ENCODE results near the gene ARAP3. TPM values are rescaled to one million over a fixed set of nuclear protein-coding genes. Genes with fewer than 3 reads are reported as not detected.

Gene ARAP3
- total RNA-seq, 2 donors from 2014 or later: 3.2 to 4.1 TPM

DNA sequence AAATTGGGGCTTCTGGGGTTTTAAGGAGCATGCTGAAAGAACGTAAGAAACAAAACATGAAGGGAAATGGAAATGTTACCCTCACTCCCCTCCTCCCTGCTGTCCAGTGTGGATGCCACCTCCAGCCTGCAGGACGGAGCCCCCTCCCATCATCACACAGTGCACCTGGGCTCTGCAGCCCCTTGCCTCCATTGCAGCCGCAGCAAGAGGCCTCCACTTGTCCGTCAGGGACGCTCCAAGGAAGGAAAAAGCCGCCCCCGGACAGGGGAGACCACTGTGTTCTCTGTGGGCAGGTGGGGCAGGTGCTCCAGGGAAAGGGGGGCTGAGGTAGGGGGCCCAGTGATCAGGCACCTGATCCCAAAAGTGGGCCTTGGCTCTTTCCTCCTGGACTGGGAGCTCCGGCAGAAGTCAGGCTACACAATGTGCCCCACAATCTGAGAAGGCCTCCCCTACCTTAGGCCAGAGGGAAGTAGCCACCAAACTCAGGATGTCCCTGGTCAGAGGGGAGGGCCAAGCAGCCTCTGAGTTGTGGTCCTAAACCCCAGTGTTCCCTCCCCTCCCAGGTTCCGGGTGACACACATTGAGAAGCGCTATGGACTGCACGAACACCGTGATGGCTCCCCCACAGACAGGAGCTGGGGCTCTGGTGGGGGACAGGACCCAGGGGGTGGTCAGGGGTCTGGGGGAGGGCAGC, 42.5 kb downstream of the ARAP3 start:
- Mint-ChIP-seq H3K27ac (no peak overlapping the region), H3K27me3 (ENCODE audit: low read depth) (no peaks in the 10 kb centered on the region), H3K4me3 (no peak overlapping the region), H3K9me3 (no peaks in the 10 kb centered on the region), H3K4me1 (ENCODE audit: low read depth) (peaks cover 47% of the 10 kb centered on the region), H3K36me3 (ENCODE audit: insufficient read depth in 2 of 2) (peaks cover 1 to 5% of the 10 kb centered on the region in 2 donors)
- DNase-seq: no peak
- ATAC-seq (replicated peaks in 1 of 2): no peak

DNA sequence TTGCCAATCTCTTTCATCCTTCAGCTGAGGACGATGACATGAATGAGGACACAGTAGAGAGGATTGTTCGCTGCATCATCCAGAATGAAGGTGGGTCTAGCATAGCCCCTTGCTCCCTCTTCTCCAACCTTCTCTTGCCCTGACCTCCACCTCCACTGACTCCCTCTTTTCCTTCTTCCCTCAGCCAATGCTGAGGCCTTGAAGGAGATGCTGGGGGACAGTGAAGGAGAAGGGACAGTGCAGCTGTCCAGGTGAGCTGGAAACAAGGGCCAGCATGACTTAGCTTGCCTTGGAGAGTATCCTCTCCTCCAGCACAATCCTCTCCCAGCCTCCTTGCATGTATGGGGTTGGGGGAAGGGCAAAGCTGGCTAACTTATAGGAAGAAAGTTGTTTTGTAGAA, 43.3 kb downstream of the ARAP3 start:
- Mint-ChIP-seq H3K27me3 (ENCODE audit: low read depth) (no peaks in the 10 kb centered on the region), H3K9me3 (no peaks in the 10 kb centered on the region), H3K36me3 (ENCODE audit: insufficient read depth in 2 of 2) (peaks cover 5 to 9% of the 10 kb centered on the region in 2 donors), H3K27ac (peak overlapping the region; percentile 55), H3K4me1 (ENCODE audit: low read depth) (peaks cover 54% of the 10 kb centered on the region), H3K4me3 (peak overlapping the region; percentile 94 to 96)
- DNase-seq (no peak), ATAC-seq (replicated peaks in 1 of 2) (no peak)

DNA sequence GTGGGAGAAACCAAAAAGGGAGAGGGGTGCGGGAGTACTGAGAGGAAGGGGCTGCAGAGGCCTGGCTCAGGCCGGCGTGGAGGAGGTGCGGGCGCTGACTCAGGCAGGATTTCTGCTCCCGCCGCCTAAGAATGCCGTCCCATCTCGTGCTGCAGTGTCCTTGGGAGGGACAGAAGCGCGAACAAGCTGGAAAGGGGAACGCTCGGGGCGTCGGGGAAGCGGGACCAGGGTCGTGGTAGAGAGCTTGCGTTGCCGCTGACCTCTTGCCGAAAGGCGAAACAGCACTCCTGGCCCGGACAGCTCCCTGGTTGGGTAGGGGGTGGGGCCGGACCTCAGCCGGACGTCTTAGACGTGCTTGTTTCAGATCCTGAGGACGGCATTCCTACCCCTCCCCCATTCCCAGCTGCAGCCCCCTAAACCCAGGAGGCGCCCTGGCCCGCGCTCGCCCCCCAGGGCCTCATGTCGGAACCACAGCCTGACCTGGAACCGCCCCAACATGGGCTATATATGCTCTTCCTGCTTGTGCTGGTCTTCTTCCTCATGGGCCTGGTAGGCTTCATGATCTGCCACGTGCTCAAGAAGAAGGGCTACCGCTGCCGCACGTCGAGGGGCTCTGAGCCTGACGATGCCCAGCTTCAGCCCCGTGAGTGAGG, 44.1 kb downstream of the ARAP3 start:
- Mint-ChIP-seq H3K36me3 (ENCODE audit: insufficient read depth in 2 of 2) (peaks cover 5 to 9% of the 10 kb centered on the region in 2 donors), H3K4me3 (peak overlapping the region; percentile 94 to 96), H3K27ac (peak overlapping the region; percentile 64), H3K27me3 (ENCODE audit: low read depth) (no peaks in the 10 kb centered on the region), H3K4me1 (ENCODE audit: low read depth) (peaks cover 54% of the 10 kb centered on the region), H3K9me3 (no peaks in the 10 kb centered on the region)
- DNase-seq (peak; percentile 66 to 70), ATAC-seq (replicated peaks in 1 of 2) (peak; percentile 31 to 38)

DNA sequence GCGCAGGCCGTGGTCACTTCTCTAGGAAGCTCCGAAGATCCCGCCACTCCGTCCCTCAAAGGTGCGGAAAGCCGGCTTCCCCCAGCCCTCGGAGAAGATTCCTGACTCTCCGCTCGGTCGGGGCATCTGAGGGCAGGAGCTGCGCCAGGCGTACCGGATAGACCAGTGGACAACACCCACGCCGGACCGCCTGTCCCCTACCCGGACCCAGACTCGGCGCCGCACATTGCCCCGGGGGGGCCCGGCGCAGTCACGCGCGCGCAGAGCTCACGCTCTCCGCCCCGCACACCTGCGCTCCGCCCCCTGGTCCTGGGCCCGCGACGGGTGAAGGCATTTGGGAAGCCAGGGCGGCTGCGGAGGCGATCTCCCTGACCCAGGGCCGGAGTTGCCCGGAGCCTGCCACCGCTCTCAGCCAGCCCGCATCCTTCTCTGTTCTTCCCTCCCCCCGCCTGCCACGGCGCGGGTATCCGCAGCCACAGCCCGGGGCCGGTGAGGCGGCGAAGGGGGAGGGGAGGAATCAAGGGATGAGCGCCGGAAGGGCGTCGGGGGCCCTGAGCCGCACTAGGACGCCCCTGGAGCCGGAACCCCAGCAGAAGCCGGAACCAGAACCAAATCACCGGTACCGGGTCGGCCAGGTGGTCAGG, 44.8 kb downstream of the ARAP3 start:
- peak overlapping the region; percentile 94 to 96 for H3K4me3 Mint-ChIP-seq
- DNase-seq (peak; percentile 65 to 66), ATAC-seq (replicated peaks in 1 of 2) (peak; percentile 59 to 66)
- peak overlapping the region; percentile 64 for H3K27ac Mint-ChIP-seq
- no peaks in the 10 kb centered on the region for H3K27me3 Mint-ChIP-seq (ENCODE audit: low read depth)
- H3K9me3 Mint-ChIP-seq: no peaks in the 10 kb centered on the region
- H3K36me3 Mint-ChIP-seq (ENCODE audit: insufficient read depth in 2 of 2): peaks cover 5 to 7% of the 10 kb centered on the region in 2 donors
- H3K4me1 Mint-ChIP-seq (ENCODE audit: low read depth): peaks cover 54% of the 10 kb centered on the region

DNA sequence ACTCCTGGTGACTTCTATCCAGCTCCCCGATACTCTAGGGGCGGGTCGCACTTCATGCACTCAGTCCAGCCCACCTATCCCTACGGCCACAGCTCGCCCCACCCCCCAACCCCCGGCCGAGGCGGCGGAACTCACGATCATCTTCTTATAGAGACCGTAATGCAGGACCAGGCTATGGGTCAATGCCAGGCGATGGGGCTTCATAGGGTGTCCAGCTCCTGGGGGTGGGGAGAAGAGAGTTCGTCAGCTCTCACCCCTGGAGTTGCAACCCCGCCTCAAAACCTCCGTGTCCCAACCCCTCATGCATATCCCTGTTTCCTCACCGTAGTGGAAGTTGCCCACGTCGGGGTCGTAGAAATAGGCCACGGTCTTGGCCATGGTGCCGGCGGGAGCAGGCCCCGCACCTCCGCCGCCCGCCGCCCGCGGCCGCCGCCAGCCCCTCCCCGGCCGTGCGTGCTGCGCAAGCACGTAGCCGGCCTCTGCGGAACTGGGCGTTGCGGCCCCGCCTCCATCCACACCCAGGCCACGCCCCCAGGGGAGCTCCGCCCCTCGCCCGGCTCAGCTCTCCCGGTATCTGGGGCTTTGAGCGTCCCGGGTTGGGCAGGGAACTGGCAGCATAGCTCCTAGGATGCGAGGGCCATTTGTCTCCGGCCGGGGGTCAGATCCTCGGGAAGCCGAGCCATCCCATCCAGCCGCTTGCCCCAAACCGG, 45.5 kb downstream of the ARAP3 start, which contains the start of the genes HDAC3 and RELL2:
Gene HDAC3 (minus strand): TSS at position 437 of the 710 bp plus-strand sequence. CDS start 59 bp downstream, at position 378.
Gene RELL2 (plus strand): TSS at position 585 of the 710 bp plus-strand sequence. CDS start 1,229 bp downstream, outside the sequence.
- Mint-ChIP-seq H3K27ac (peak within 1 kb of the TSS; percentile 90), H3K4me3 (peak within 1 kb of the TSS; percentile 94 to 96), H3K36me3 (ENCODE audit: insufficient read depth in 2 of 2) (peaks cover 5 to 7% of the 10 kb centered on the region in 2 donors), H3K9me3 (no peaks in the 10 kb centered on the region), H3K4me1 (ENCODE audit: low read depth) (peaks cover 48% of the 10 kb centered on the region), H3K27me3 (ENCODE audit: low read depth) (no peaks in the 10 kb centered on the region)
- ATAC-seq (replicated peaks in 1 of 2): peak; percentile 88 to 91
- DNase-seq: peak; percentile 95 to 98

DNA sequence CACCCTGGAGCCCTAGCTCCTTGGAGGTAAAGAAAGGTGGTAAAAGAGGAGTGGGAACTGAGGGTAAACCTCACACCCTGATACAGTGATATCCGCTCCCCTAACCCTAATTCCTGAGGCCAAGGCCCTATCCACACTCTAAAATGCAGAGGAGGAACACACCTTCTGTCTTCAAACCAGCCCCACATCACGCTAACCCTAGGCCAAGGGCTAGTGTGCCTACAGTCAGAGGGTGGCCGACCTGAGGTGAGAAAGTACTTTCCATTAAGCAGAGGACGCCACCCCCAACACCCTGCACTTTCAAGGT, 46.0 kb downstream of the ARAP3 start:
- no peak for DNase-seq
- Mint-ChIP-seq H3K27me3 (ENCODE audit: low read depth) (no peaks in the 10 kb centered on the region), H3K4me3 (peak overlapping the region; percentile 94 to 96), H3K36me3 (ENCODE audit: insufficient read depth in 2 of 2) (peaks cover 5% of the 10 kb centered on the region in 2 donors), H3K4me1 (ENCODE audit: low read depth) (peaks cover 43% of the 10 kb centered on the region), H3K27ac (peak overlapping the region; percentile 90), H3K9me3 (no peaks in the 10 kb centered on the region)
- ATAC-seq (replicated peaks in 1 of 2): no peak

DNA sequence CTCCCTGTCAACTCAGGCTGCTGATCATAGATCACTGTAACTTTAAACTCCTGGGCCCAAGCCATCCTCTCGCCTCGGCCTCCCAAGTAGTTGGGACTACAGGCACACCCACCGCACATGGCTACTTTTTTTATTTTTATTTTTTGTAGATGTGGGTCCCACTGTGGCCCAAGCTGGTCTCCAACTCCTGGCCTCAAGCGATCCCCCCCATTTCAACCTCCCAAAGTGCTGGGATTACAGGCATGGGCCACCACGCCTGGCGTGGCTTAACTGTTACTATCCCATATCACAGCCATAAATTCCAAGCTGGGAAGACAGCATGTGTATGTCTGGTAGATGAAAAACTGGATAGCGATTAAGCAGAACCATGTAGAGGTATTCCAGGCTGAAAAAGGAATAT, 46.4 kb downstream of the ARAP3 start:
- H3K4me1 Mint-ChIP-seq (ENCODE audit: low read depth): peaks cover 39% of the 10 kb centered on the region
- no peak for DNase-seq
- peaks cover 4 to 5% of the 10 kb centered on the region in 2 donors for H3K36me3 Mint-ChIP-seq (ENCODE audit: insufficient read depth in 2 of 2)
- no peaks in the 10 kb centered on the region for H3K27me3 Mint-ChIP-seq (ENCODE audit: low read depth)
- no peaks in the 10 kb centered on the region for H3K9me3 Mint-ChIP-seq
- H3K4me3 Mint-ChIP-seq: peak overlapping the region; percentile 94 to 96
- ATAC-seq (replicated peaks in 1 of 2): no peak
- H3K27ac Mint-ChIP-seq: peak overlapping the region; percentile 90

DNA sequence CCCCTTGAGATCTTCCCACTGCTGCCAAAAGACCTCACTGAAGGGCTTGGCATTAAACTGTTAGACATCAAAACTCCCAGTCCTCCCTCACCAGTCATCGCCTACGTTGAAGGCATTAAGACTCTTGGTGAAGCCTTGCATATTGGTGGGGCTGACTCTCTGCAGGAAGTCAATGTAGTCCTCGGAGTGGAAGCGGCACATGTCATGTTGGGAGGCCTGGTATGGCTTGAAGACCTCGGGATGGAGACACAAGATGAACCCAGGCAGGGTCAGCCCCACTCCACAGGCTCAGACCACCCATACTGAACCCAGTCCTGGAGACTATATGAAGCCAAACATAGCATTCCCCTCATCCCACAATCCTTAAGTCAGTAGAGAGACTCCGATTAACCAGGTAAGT, 47.3 kb downstream of the ARAP3 start:
- ATAC-seq (replicated peaks in 1 of 2): no peak
- DNase-seq: no peak
- Mint-ChIP-seq H3K36me3 (ENCODE audit: insufficient read depth in 2 of 2) (peaks cover 5 to 7% of the 10 kb centered on the region in 2 donors), H3K4me3 (peak overlapping the region; percentile 94 to 96), H3K27me3 (ENCODE audit: low read depth) (no peaks in the 10 kb centered on the region), H3K9me3 (no peaks in the 10 kb centered on the region), H3K4me1 (ENCODE audit: low read depth) (peaks cover 37% of the 10 kb centered on the region), H3K27ac (no peak overlapping the region)

DNA sequence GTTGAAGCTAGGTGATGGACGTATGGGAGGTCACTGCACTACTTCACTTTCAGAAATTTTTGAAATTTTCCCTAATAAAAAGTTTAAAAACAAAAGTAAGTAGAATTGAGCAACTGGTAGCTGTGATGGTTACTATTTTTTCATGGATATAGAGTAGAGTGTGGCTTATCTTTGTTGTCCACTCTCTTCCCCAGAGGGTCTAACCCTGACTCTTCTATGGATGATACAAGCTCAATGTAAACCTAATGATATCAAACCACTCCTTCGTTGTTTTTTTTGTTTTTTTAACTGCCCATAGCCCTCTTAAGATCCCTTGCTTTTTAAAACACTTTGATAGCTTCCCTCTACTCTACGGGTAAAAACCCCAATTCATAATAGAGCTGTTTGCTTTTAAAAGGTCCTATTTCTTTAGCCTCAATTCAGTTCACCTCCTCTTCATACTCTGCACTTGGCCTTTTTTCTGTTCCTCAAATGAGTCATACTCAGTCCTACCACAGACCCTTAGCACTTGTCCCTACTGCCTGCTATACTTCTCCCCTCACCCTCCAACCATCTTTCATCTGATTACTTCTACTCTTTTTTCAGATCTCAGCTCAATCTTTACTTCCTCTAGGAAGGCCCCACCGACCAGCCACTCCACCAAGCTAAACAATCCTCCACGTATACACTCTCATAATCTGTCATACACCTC, 48.0 kb downstream of the ARAP3 start:
- peak overlapping the region; percentile 32 to 38 for H3K4me3 Mint-ChIP-seq

DNA sequence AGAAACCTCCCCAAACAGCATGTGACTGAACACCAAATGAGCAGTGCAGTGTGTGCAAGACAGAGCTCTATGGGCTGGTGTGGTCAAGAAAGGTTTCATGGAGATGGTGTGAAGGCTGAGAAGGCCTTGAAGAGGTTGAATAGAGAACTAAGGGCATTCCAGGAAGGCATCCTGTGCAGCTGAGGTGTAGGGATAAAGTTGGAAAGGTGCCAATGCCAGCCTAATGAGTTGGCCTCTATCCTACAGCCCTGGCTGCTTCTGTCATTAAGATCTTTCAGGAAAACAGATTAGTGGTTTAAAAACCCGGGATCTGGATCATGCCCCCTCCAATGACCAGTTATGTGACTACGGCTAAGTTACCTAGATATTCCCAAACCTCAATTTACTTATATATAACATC, 49.4 kb downstream of the ARAP3 start:
- no peak for ATAC-seq (replicated peaks in 1 of 2)
- H3K4me1 Mint-ChIP-seq (ENCODE audit: low read depth): peaks cover 31% of the 10 kb centered on the region

More for the DNA sequence above, 48.0 kb downstream of the ARAP3 start:
- H3K27ac Mint-ChIP-seq: peak overlapping the region; percentile 44
- H3K9me3 Mint-ChIP-seq: no peaks in the 10 kb centered on the region
- peaks cover 35% of the 10 kb centered on the region for H3K4me1 Mint-ChIP-seq (ENCODE audit: low read depth)
- H3K27me3 Mint-ChIP-seq (ENCODE audit: low read depth): no peaks in the 10 kb centered on the region
- DNase-seq (no peak), ATAC-seq (replicated peaks in 1 of 2) (no peak)
- H3K36me3 Mint-ChIP-seq (ENCODE audit: insufficient read depth in 2 of 2): peaks cover 5 to 10% of the 10 kb centered on the region in 2 donors

DNA sequence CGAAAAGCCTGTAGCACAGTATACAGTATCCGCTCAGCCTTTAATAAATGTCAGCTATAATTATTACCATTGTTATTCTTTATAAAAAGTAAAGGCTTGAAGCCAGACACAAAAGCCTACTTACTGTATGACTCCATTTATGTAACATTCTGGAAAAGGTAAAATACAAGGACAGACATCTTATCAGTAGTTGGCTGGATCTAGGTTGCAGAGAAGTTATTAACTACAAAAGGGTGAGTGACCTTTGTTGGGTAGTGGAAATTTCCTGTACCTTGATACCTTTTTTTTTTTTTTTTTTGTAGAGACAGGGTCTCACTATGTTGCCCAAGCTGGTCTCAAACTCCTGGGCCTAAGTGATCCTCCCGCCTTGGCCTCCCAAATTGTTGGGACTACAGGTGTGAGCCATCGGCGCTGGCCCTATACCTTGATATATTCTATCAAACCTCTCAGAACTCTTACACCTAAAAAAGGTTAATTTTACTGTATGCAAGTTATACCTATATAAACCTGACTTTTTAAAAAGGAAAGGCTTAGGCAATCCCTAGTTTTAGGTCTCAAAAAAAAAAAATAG, 51.4 kb downstream of the ARAP3 start:
- H3K4me3 Mint-ChIP-seq: no peak overlapping the region
- H3K9me3 Mint-ChIP-seq: no peaks in the 10 kb centered on the region
- peaks cover 5 to 20% of the 10 kb centered on the region in 2 donors for H3K36me3 Mint-ChIP-seq (ENCODE audit: insufficient read depth in 2 of 2)
- ATAC-seq (replicated peaks in 1 of 2) (no peak), DNase-seq (no peak)
- peaks cover 28% of the 10 kb centered on the region for H3K4me1 Mint-ChIP-seq (ENCODE audit: low read depth)
- no peaks in the 10 kb centered on the region for H3K27me3 Mint-ChIP-seq (ENCODE audit: low read depth)
- no peak overlapping the region for H3K27ac Mint-ChIP-seq

More for the DNA sequence above, 49.4 kb downstream of the ARAP3 start:
- no peak for DNase-seq
- no peaks in the 10 kb centered on the region for H3K9me3 Mint-ChIP-seq
- H3K27me3 Mint-ChIP-seq (ENCODE audit: low read depth): no peaks in the 10 kb centered on the region
- H3K27ac Mint-ChIP-seq: no peak overlapping the region
- no peak overlapping the region for H3K4me3 Mint-ChIP-seq
- H3K36me3 Mint-ChIP-seq (ENCODE audit: insufficient read depth in 2 of 2): peaks cover 7 to 16% of the 10 kb centered on the region in 2 donors

DNA sequence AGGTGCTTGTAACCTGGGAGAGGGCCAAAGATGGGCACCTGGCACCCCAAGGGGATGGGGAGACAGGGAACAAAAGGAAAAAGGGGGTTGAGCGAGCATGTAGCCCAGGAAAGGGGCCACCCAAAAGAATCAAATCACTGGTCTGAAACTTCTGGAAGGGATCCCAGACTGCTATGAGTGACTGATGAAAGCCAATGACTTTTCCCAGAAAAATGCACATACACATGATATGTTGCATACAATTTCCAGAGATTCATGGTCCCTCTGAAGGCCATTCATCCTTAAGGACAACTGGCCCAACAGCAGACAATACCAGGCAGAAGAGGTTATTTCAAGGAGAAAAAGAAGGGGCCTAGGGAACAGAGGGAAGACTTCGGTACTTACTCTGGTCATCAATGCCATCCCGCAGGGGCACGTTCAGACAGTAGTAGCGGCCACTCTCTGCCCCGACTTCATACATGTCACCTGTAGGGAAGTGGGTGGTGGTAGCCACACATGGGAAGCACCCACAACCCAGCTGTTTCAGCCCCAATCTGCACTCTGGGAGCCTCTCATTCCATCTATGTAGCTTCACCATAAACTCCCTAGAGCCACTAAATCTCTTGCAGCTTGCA, 53.7 kb downstream of the ARAP3 start:
- Mint-ChIP-seq H3K36me3 (ENCODE audit: insufficient read depth in 2 of 2) (peaks cover 4 to 26% of the 10 kb centered on the region in 2 donors), H3K27ac (no peak overlapping the region), H3K4me3 (no peak overlapping the region), H3K4me1 (ENCODE audit: low read depth) (peaks cover 18% of the 10 kb centered on the region), H3K27me3 (ENCODE audit: low read depth) (no peaks in the 10 kb centered on the region), H3K9me3 (no peaks in the 10 kb centered on the region)
- DNase-seq (no peak), ATAC-seq (replicated peaks in 1 of 2) (no peak)
